ENCODE data around the gene DOK1.

Gene DOK1

GRCh38 chr2:74553892-74554819, at the start of gene DOK1, which contains the start of gene LOXL3:
Gene DOK1 (plus strand): TSS chr2:74554720. CDS start chr2:74554755, 35 bp downstream.
Gene LOXL3 (minus strand): TSS chr2:74553942. CDS start chr2:74552634, 1,308 bp downstream.
- peak; percentile 75 for DNase-seq (ENCODE audit: low read depth)

GRCh38 chr2:74505448-74506246, 48.9 kb upstream of the DOK1 start:
- DNase-seq (ENCODE audit: low read depth), result no peak

GRCh38 chr2:74507145-74507925, 47.2 kb upstream of the DOK1 start, which contains the start of gene PCGF1:
Gene PCGF1 (minus strand): TSS chr2:74507695. CDS start chr2:74507668, 27 bp downstream.
- DNase-seq (ENCODE audit: low read depth), result peak; percentile 98

- DNase-seq (ENCODE audit: low read depth), result no peak
Measured at GRCh38 chr2:74507926-74508520, 46.5 kb upstream of the DOK1 start.

GRCh38 chr2:74510272-74510671, 44.2 kb upstream of the DOK1 start:
- DNase-seq (ENCODE audit: low read depth), result no peak

- no peak for DNase-seq (ENCODE audit: low read depth)
Measured at GRCh38 chr2:74511104-74511989, 43.2 kb upstream of the DOK1 start.

- DNase-seq (ENCODE audit: low read depth), result no peak
Measured at GRCh38 chr2:74512744-74513604, 41.5 kb upstream of the DOK1 start.

- no peak for DNase-seq (ENCODE audit: low read depth)
Measured at GRCh38 chr2:74513605-74514367, 40.7 kb upstream of the DOK1 start.

GRCh38 chr2:74514368-74515270, 39.9 kb upstream of the DOK1 start, which contains the start of gene TLX2:
Gene TLX2 (plus strand): TSS chr2:74514450. CDS start chr2:74514807, 357 bp downstream.
- no peak for DNase-seq (ENCODE audit: low read depth)

- no peak for DNase-seq (ENCODE audit: low read depth)
Measured at GRCh38 chr2:74515271-74515980, 39.1 kb upstream of the DOK1 start.

GRCh38 chr2:74515981-74516633, 38.4 kb upstream of the DOK1 start:
- DNase-seq (ENCODE audit: low read depth), result peak; percentile 67

- no peak for DNase-seq (ENCODE audit: low read depth)
Measured at GRCh38 chr2:74516650-74517049, 37.9 kb upstream of the DOK1 start.

GRCh38 chr2:74522516-74522915, 32.0 kb upstream of the DOK1 start:
- no peak for DNase-seq (ENCODE audit: low read depth)

GRCh38 chr2:74524005-74524404, 30.5 kb upstream of the DOK1 start:
- DNase-seq (ENCODE audit: low read depth), result no peak

- DNase-seq (ENCODE audit: low read depth), result no peak
Measured at GRCh38 chr2:74524955-74525716, 29.4 kb upstream of the DOK1 start.
